Stimulated activated CD4-positive, alpha-beta T cell treated with anti-CD3 and anti-CD28 coated beads, TNF-alpha, amount 100 ng/mL, for 48 hours (primary cell): ENCODE measurements around the gene KCNH3.

Experiments used
- DNase-seq, 3 donors: peaks; one replicate each; pipeline ENCODE4 v3.0.0-alpha.2; 2020; ENCODE audit warnings: low read depth in 3 of 3

Gene KCNH3

DNA sequence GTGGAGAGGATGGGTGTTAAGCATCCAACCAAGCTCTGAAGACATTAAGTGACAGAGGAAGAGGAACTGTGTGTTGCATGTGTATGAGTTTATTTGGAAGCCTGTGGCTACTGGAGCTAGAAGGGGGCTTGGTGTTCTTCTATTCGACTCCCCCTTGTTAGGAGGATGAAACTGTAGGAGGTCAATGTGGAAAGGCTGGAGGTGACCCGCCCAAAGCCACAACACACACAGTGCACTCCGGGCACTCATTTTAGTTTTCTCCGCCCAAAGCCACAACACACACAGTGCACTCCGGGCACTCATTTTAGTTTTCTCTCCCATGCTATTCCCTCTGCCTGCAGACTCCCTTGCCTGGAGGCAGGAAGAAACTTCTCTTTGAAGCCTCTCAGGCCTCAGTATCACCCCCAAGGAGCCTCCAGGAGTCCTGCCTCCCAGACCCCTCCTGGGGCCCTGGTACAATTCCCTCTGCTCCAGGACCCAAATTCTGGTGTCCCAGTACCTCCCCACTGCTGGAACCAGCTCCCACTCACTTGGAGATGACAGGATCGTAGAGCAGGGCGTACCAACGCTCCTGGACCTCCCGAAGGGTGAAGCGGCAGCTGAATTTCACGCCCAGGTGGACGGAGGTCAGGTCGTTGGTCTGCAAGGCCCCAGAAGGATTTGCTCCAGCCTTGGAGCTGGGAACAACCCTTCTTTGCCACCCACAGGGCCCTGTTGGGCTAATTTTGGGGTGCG is 25.3 kb downstream of the KCNH3 start:
- DNase-seq = no peak

DNA sequence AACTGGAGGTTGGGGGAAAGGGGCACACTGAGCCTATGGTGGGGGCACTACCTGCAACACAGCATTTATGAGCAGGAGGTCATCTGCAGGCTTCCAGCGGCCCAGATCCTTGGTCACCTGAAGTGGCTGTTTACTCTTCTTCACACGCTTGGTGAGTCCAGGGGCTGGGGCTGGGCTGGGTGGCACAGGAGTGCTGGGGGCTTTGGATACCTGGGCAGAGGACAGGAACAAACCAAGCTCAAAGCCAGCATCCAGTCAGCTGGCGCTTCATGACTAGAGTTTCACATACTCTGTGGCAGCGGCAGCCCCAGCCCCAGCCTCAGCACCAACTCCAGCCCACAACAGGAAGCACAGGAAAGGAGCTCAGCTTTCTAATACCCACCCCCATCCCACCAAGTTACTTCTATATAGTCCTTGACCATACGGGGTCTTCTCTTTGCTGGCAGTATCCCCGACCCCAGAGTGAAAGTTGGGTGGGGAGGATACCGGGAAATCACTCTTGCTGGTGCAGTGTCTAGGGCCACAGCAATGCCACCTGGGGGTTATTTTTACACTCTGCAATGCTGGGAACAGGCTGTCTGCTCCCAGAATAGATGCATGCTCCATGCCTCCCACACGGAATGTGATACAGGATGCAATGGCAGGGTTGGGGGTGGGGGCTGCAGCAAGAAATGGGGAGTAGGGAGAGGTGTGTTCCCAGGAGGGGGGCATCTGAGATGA is 26.0 kb downstream of the KCNH3 start:
- DNase-seq = no peak

DNA sequence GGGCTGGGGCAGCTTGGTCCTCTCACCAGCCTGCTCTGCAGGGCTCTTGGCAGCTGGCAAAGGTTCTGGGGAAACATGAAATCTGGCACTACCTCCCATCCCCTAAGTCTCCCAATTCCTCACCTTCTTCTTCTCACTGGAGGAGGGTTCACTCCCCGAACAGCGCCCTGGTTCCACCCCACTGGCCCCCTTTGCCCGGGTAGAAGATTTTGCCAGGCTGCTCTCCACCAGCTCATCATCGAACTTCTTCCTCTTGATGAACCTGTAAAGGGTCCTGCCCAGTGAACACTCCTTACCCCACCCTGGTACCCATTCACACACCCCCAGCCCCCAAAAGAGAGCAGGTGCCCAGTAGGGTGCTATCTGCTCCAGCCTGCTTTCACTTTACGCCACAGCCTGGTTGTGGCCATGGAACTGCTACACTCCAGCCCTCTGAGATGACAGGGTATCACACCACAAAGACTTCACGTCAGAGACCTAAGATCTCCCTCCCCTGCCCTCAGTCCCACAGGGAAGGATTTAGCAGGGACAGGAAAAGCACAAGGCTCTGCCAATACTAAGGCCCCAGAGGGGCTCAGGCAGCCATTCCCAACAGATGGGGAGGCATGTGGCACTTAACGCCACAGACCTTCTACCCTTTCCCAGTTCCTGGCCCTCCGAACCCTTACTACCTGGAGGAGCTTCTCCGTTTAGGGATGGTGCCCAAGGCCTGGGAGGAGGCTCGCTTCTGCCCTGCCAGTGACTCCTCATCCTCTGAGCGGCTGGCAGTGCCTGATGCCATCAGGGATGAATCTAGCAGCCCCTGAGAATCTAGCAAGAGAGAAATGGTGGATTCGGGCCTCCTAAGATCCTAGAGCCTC is 26.8 kb downstream of the KCNH3 start:
- DNase-seq = no peak

DNA sequence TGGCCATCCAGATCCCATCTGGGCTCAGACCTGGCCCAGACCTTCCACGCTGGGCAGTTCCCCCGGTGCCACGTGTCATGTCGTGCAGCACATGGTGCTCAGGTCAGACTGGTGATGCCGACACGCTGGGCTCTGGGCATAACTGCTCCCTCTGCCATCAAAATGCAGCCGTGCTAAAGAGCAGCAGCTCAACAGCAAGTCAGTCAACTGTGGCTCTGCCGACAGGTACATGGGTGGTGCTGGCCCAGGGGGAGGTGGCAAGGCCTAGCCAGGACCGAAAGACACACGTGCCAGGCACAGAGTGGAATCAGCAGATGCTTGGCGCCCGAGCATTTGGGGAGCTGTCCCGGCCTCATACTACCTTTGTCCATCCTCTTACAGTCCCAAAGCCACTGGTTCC is 27.5 kb downstream of the KCNH3 start:
- no peak for DNase-seq

DNA sequence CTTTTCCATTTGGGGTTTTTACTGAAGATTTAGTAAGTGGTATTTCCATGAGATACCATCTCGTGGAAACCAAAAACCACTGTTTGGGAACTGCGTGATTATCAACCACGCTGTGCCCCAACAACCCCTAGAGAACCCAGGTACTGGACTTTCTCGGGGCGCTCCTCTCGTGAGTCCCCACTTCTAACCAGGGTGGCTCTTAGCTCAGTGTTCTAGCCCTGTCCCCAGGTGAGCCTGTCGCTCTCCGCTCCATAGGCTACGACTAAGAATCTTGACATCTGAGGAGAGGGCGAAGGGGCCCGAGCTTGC is 28.4 kb downstream of the KCNH3 start:
- no peak for DNase-seq

DNA sequence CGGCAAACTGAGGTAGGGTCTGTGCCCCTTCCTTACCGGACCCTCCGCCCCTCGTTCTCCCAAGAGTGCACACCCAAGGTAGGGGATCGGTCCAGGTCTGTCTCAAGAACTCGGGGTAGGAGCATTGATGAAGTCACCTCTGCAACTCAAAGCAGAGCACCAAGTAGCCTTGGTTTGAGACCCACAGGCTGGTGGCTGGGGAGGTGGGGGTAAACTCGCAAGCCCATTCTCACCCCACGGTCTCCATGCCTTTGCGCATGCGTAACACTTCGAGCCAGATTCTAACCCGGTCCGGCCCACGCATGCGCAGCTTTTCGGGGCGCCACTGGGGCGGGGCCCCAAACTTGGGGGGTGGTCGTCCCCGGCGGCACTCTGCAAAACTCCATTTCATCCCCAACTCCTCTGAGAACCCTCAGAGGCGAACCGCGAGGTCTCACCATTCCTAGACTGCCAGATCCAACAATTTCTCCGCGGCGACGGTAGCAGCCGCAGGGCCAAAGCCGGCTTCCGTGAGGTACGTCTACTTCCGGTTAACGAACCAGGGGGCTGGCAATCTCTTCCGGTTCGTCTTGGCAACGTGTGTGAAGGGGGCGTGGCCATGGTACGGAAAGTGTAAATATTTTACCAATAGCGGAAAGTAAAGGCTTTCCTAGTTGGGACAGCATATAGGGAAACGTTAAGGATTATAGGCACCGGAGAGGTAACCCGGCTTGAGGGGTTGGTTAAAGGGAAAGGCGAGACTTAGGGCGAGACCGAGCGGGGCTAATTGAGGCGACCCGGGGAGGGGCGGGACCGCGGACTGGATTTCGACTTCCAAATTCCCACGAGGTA is 29.0 kb downstream of the KCNH3 start, which contains the start of gene MCRS1:
MCRS1 (minus strand) TSS at position 532 of the 831 bp plus-strand sequence. CDS start 1,411 bp downstream, outside the sequence.
- DNase-seq = peak; percentile 76 to 85 (median 78)

DNA sequence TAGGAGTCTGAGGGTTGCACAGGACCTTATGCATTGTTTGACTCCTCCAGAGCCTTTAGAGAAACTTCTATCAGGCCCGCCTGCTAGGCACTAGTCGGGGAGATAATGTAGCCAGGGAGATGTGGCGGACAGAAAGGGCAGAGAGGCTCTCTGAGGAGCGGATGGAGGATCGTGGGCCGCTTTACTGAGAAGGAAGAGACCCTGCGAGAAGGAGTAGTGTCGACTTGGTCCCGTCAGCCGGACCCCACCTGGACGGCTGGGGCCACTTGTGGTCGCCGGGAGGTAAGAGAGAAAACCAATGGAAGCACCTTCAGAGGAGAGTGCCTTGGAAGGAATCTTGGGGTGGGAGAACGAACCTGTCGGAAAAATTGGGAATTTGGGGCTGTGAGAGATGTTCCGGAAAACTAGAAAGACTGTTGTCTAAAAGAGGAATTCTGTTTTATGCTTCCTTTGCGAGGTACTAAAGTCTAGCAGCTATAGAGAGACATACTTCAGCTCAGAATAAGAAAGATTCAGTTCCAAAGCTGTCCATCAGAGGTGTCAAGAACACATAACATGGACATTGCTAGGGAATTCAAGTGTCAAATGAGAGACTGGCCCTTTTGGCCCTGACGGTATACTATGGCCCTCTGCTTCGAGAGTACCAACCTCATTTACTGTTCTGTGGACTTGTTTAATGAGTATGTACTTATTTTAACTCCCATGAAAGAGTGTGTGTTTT is 29.8 kb downstream of the KCNH3 start:
- no peak for DNase-seq

DNA sequence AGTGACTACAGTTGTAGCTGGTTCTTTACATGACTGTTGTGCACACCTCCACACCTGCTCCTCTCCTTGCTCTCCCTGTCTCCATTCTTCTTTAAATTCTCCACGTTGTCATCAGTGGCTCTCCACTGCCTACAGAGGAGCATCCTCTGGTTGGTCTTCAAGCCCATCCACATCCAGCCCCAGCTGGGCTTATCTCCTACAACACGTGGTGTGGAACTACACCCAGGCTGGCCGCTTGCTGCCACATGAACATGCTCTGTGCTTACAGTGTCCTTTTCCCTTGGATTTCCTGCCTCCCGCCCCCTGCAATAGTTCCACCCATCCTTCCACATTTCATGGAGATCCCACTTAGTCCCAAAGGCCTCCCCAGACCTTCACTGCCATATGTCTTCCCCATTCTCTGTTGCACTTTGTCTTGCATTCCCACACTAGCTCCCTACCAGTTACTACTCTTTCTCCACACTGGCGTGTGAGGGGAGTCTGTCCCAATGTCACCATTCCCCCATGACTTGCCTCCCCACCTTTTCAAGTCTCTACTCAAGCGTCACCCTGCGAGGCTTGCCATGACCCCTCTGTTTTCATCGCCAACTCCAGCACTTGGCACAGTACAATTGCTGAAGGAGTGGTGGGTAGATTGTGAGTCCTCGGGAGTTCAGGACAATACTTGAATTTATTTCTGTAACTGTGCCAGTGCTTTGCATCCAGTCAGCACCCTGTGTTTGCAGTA is 38.9 kb downstream of the KCNH3 start:
- DNase-seq = no peak

DNA sequence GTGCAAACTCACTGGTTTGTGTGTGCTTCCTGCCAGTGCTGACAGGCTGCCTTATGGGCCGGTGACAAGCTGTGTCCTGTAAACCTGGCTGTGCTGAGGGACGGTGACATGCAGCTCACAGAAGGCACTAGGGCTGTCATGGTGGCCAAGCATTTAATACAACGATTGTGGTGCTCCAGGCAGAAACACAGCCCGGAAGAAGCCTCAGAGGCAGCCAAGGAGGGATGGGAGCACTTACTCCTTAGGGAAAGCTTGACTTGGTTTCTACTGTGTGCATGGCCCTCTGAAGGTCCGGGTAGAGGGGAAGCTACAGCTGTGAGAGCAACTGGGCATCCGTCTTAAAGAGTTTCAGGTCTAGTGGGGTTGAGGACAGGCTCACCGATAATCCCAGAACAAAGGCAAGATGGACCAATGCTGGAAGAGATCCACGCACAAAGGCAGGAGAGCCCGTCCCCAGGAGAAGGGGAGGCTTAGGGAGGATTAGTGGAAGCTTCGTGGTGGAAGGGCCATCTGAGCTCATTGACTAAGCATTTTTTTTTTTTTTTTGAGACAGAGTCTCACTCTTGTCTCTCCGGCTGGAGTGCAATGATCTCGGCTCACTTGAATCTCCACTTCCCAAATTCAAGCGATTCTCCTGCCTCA is 39.8 kb downstream of the KCNH3 start:
- no peak for DNase-seq

DNA sequence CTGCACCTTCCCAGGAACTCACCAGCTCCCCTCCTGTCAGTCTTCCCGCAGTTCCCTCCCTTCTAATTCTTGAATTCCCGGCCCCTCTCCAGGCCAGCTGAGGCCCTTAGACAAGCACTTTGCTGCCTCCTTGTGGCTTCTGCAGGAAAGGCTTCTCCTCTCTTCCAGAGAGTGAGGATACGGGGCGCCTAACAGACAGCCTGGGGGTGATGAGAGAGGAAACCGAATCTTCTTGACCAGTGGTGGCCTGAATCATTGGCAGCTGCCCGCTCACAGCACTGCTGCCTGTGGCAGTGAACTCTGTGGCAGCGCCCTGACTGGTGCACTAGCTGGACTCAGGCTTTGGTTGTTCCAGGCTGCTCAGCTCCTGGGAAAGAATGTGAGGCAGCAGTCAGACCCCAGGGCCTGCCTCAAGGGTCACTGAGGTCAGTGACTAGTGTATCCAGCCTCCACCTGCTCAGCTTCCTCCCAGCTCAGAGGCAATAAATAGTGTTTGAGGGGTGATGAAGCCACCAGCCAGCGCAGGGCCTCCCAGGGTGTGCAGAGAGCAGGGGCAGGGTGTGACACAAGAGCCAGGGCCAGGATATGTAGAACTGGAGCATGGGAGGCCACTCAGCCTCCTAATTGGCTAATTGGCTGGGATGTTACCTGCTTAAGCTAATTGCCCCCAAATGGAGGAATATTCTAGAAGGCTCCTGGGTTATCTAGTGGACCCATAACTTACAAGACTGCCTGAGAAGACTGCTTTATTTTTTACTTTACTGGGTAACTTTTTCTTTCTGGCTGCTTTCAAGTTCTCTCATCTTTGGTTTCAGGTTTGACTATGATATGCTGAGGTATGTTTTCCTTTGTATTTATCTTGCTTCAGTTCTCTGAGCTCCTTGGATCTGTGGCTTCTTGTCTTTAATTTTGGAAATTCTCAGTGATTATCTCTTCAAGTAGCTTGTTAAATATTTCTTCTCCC is 42.0 kb downstream of the KCNH3 start:
- peak in 2 of 3 donors; percentile 19 to 41 for DNase-seq

DNA sequence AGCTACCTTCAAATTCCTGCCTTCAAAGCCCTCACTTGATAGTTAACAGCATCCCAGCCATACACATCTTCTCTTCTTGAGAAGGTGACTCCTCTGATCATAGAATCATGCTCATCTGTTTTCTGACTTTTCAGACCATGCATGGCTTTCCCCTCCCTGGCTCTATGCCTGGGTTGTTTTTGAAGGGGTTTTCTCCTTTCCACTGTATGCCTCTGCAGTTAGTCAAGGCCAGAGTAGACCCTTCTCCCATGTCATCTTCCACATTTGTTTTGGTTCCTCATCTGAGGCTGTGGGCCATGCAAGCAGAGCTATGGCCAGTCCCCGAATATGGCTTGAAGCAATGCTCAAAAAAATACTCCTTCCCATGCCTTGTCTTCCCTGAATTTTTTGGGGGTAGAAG is 43.4 kb downstream of the KCNH3 start:
- no peak for DNase-seq

DNA sequence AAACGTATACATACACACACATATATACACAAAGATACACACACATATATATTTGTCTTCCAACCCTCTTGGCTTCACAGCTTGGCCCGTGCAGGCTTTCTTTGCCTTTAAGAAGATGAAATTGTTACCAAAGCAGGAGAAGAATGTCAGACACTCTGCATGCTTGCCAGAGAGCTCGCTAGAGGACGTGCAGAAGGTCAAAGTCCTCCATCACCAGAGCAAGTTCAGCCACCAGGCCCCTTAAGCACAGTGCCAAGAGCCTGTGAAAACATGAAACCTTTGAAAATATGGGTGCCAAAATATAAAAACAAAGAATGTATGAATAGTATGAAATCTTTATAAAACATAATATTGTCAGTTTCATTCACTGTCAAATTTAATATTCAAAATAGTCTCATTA is 44.0 kb downstream of the KCNH3 start:
- no peak for DNase-seq

DNA sequence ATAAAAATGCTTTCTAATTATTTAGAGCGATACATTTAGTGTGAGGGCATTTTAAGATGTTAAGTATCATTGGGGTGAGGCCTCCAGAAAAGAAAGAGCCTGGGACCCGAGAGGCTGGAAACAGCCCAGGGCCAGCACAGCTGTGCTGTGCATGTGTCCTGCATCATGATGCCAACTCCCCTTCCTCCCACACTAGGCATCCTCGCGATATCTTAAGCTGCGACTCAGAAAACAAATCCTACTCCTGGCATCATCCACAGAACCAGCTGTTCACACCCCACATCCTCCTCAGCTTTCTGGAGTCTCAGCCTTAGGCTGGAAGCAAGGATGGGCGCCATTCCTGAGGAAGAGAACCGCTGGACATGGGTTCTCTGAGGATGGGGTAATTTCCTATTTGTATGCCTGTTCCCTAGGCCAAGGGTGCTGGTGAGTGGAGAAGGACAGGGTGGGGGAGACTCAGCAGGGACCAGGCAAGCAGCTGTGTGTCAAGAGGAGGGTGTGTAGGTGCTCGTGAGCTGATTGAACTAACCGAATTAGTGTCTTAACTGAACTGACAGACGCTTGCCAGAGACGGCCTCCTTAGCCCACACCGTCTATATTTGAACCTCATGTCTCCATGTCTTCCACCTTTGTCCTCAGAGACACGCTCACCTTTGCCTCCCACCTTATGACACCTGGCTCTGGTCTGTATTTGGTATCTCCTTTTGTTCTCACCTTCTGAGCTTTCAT is 44.7 kb downstream of the KCNH3 start:
- DNase-seq = no peak

DNA sequence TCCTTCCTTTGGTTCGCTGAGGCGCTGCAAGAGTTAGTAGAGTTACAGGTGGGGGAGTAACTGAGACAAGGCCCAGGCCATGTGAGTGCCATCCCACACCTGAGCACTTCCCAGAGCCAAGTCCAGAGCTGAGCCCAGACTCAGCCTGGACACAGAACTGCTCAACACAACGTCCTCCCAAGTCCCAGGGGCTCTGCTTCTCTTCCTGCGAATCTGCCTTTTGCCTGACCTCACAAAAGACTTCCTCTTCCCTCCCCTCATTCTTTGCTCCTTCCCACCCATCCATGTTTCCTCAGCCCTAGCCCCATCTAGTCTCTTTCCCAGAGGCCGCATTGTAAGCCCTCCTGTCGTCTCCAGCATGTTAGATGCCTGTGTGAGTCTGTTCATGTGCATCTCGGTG is 45.8 kb downstream of the KCNH3 start:
- DNase-seq = no peak

DNA sequence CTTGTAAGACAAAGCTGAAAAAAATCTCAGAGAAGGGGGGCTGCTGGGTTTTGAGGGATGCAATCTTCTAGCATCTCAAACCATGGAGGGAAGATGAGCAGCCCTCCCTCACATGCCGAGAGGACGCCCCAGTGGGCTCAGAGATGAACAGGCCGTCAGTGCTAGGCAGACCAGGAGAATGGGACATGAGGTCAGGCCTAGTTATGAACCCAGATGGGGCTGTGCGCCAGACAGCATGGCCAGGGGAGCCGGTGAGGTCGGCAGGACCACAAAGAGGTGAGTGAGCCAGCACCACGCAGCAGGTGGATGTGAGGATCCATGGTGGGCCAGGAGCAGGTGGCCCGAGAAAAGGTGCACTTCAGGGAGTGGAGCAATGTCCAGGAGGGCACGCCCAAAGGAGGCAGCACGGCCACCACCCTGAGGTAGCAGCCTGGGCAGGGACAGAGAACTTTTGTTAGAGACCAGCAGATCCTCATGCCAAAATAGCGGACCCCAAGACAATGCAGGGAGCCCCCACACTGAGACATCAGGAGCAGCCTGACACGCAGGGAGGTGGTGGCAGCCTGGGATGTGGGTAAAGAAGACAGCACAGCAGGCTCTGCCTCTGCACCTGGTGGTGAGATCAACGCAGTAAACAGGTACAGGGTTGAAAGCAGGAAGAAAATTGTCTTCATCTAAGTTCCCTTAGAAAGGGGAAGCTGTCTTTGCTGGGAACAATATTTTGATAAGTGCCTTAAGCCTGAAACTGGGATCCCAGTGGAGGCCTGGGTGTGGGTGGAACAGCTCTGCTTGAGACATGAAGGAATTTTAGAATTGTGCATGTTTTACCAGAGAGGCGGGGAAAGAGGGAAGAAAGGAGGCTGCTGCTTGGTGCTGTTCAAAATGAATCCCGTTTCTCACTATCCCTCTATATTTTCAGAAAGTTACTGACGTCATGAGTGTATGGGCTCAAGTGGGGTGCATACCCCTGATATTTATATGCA is 46.9 kb downstream of the KCNH3 start:
- no peak for DNase-seq

DNA sequence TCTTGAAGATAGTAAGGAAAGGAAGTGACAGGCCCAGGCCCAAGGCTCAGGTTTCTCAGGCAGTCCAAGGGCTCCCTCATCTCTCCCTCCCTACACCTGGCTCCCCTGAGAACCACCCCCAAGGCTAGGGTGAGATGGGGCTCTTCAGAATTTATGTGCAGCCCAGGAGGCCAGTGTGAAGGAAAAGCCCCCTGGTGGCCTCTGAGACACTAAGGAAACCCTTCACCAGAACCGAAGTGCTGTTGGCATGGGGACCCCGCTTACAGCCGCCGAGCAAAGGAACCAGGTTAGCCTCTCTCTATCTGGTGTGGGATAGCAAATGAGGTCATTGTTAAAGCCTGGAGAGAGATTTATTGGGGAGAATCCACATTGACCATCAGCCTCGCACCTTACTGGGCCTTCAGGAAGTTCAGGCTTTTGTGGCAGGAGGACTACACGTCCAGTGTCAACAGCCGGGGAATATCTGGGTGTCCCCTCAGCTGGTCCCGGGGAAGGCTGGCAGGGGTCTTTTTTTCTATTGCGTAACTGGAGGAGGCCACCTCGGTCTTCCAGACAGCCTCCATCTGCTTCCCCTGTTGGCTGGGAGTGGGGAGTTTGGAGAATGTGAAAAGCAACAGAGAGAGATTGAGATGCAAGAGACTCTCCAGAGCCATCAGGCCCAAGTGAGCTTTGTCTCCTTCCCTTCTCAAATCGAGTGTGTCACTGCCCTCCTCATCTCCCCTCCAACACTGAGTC is 48.5 kb downstream of the KCNH3 start:
- no peak for DNase-seq
